ENCODE measurements around the gene HAAO. TPM values are rescaled to one million over a fixed set of nuclear protein-coding genes. Genes with fewer than 3 reads are reported as not detected.

The HAAO gene
- total RNA-seq: not detected in 2 replicates

GRCh38 chr2:42792583-42793333 lies at the start of gene HAAO:
Gene HAAO, minus strand, starts transcription at chr2:42792583. Its CDS starts 47 bp downstream, at chr2:42792536.

GRCh38 chr2:42764096-42764495 lies 28.3 kb downstream of the HAAO start, which contains the start of gene OXER1:
Gene OXER1, minus strand, starts transcription at chr2:42764135. Its CDS starts 73 bp downstream, at chr2:42764062.

Other genes starting within 250 kb of the HAAO start
- gene MTA3, start 224.0 kb downstream of the HAAO start, total RNA-seq: 16.9 and 22.2 TPM in 2 replicates
- under 0.01 TPM in 1 of 2 replicates, not detected in the other for gene OXER1, start 28.4 kb downstream of the HAAO start, total RNA-seq

All from tracheal epithelial cell (primary cell).